Measurements from ENCODE around the gene PPP6R2.

Gene PPP6R2

GRCh38 chr22:50461536-50461935 lies 118.4 kb downstream of the PPP6R2 start:
- DNase-seq (ENCODE audit: extremely low read depth, low read depth) = no peak
- no peak for TF ChIP-seq CTCF (IDR thresholded peaks at IDR 0.05; ENCODE audit: low read depth, low read length)

GRCh38 chr22:50461979-50462540 lies 118.9 kb downstream of the PPP6R2 start:
- no peak for DNase-seq (ENCODE audit: extremely low read depth, low read depth)
- TF ChIP-seq CTCF (IDR thresholded peaks at IDR 0.05; ENCODE audit: low read depth, low read length) = no peak

GRCh38 chr22:50463188-50463900 lies 120.2 kb downstream of the PPP6R2 start:
- DNase-seq (ENCODE audit: extremely low read depth, low read depth) = no peak
- no peak for TF ChIP-seq CTCF (IDR thresholded peaks at IDR 0.05; ENCODE audit: low read depth, low read length)

DNA sequence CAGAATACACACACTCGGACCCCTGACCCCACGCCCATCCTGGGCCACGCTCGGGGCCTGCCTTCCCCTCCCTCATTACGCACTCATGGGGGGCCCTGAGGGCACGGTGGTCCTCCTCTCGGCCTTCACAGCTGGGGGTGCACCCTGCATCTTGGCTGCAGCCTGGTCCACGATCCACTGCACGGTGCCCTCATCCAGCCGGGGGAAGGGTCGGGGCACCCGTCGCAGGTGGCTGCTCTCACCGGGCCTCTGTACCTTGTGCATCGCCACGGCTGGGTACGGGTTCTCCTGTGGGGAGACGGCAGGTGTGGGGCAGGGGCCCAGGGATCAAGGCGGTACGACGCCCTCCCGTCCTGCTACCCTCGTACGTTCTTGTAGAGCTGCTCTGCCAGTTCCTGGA lies 121.3 kb downstream of the PPP6R2 start:
- no peak for DNase-seq (ENCODE audit: extremely low read depth, low read depth)
- TF ChIP-seq CTCF (IDR thresholded peaks at IDR 0.05; ENCODE audit: low read depth, low read length) = no peak

DNA sequence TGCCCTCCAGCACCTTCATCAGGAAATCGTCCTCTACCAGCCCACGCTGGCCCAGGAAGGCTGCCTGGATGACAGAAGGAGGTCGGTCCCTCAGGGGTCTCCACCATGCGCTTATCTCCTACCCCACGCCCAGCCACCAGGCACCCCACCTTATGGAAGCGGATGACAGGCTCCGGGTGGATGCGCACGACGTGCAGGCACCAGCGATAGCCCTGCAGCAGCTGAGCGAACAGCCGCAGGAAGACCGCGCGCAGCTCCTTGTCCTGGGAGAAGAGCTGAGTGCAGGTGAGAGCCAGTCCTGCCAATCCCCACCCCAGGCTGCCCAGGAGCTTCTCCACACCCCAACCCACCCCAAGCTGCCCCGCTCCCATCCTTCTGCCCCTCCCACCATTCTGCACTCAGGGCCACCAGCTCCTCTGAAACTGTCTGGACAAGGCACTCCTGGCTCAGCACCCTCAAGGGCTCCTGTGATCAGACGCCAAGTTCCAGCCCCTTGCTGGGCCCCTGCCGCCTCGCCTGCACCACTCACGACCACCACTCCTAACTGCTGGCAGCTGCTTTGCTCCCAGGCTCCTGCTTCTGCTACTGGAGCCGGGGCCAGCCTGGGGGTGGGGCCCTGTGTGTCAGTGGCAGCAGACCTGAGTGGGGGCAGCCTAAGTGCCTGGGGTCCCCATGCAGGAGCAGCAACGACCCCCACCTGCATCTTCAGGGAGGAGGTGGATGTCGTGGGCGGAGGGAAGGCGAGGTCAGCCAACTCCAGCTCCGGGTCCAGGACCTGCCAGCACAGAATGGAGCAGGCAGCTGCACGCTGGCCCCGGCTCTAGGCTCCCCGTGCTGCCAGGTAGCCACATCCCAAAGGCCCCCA lies 122.2 kb downstream of the PPP6R2 start:
- no peak for TF ChIP-seq CTCF (IDR thresholded peaks at IDR 0.05; ENCODE audit: low read depth, low read length)

GRCh38 chr22:50467341-50467740 lies 124.2 kb downstream of the PPP6R2 start:
- DNase-seq (ENCODE audit: extremely low read depth, low read depth) = no peak
- TF ChIP-seq CTCF (IDR thresholded peaks at IDR 0.05; ENCODE audit: low read depth, low read length) = no peak

More for the DNA sequence above, 122.2 kb downstream of the PPP6R2 start:
- DNase-seq (ENCODE audit: extremely low read depth, low read depth) = no peak

Measured in AG09319 (cell line).